Measurements from ENCODE around the gene ERN2. TPM values are rescaled to one million over a fixed set of nuclear protein-coding genes. Genes with fewer than 3 reads are reported as not detected.
"Not testable (repeated sequence)": the region's sequence is repeated elsewhere in the genome, so short reads cannot be mapped to it uniquely, and the experiment has no call there.

The ERN2 gene
- total RNA-seq, 1 donor from 2014 or later = 0.64 TPM

DNA sequence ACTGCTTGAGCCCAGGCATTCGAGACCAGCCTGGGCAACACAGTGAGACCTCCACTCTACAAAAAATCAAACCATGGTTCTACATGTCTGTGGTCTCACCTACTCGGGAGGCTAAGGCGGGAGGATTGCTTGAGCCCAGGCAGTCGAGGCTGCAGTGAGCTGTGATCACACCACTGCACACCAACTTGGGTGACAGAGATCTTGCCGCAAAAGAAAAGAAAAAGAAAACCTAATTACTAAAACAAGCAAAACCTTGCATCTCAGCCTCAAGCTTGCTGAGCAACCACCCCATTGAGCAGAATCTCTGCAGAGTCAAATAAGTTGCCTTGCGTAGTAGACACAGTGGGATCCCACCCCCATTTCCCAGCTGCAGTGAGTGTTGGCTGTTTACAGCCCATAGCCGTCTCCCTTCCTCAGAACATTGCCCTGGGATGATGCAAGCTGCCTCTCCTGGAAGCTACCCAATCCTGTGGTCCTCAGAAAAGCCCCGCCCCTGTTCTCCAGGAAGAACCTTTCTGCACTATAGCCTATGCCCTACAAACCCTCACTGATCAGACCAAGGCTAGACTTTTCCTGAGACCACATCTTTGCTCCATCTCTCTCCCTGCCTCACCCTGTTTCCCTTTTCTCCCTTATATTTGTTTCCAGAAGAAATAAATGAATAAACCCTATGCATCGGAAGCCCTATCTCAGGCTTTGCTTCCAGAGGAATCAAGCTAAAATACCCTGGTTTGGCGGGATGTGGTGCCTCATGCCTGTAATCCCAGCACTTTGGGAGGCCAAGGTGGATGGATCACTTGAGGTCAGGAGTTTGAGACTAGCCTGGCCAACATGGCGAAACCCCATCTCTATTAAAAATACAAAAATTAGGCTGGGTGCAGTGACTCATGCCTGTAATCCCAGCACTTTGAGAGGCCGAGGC lies 16.7 kb upstream of the ERN2 start:
- H3K27me3 Mint-ChIP-seq (ENCODE audit: unreplicated experiment) = peaks cover 4% of the 10 kb centered on the region
- no peak overlapping the region for H3K27ac Mint-ChIP-seq (ENCODE audit: unreplicated experiment)
- peaks cover 4% of the 10 kb centered on the region for H3K9me3 Mint-ChIP-seq (ENCODE audit: unreplicated experiment)
- no peaks in the 10 kb centered on the region for H3K36me3 Mint-ChIP-seq (ENCODE audit: unreplicated experiment)
- no peaks in the 10 kb centered on the region for H3K4me1 Mint-ChIP-seq (ENCODE audit: low read depth, unreplicated experiment)
- DNase-seq = no peak
- no peak overlapping the region for H3K4me3 Mint-ChIP-seq (ENCODE audit: unreplicated experiment)
- TF ChIP-seq, protein P1, sequence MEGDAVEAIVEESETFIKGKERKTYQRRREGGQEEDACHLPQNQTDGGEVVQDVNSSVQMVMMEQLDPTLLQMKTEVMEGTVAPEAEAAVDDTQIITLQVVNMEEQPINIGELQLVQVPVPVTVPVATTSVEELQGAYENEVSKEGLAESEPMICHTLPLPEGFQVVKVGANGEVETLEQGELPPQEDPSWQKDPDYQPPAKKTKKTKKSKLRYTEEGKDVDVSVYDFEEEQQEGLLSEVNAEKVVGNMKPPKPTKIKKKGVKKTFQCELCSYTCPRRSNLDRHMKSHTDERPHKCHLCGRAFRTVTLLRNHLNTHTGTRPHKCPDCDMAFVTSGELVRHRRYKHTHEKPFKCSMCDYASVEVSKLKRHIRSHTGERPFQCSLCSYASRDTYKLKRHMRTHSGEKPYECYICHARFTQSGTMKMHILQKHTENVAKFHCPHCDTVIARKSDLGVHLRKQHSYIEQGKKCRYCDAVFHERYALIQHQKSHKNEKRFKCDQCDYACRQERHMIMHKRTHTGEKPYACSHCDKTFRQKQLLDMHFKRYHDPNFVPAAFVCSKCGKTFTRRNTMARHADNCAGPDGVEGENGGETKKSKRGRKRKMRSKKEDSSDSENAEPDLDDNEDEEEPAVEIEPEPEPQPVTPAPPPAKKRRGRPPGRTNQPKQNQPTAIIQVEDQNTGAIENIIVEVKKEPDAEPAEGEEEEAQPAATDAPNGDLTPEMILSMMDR (IDR thresholded peaks at IDR 0.05; ENCODE audit: partially characterized antibody, unreplicated experiment) = no peak

DNA sequence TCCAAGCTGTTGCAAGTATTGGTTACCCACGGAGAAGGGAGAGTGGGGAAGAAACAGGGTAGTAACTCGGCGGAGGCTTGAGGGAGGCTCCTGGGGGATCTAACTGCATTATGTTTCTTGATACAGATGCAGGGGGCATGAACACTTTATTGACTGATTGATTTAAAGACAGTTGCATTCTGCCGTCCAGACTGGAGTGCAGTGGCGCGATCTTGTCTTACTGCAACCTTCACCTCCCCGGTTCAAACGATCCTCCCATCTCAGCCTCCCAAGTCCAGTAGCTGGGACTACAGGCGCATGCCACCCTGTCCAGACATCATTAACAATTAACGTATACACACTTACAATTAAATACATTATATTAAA lies 15.1 kb upstream of the ERN2 start:
- no peaks in the 10 kb centered on the region for H3K36me3 Mint-ChIP-seq (ENCODE audit: unreplicated experiment)
- H3K4me3 Mint-ChIP-seq (ENCODE audit: unreplicated experiment) = no peak overlapping the region

DNA sequence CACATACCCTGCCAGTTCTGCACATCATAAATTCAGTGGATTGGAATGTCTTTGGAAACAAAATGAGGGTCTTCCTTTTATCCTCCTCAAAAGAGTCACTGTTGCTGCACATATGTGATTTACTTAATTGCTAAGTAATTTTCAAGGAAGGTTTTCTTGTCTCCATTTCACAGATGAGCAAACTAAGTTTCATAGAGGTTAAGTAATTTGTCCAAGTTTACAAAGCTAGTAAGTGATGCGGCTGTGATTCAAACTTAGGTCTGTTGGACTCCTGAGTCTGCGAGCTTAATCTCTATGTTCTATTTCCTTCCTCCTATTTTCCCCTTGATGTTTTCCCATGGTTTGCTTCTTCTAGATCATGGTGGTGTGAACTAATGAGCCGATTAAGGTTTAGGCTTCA lies 13.7 kb upstream of the ERN2 start:
- no peaks in the 10 kb centered on the region for H3K36me3 Mint-ChIP-seq (ENCODE audit: unreplicated experiment)
- no peak for DNase-seq
- no peak overlapping the region for H3K4me3 Mint-ChIP-seq (ENCODE audit: unreplicated experiment)
- no peak overlapping the region for H3K27ac Mint-ChIP-seq (ENCODE audit: unreplicated experiment)
- peaks cover 8% of the 10 kb centered on the region for H3K9me3 Mint-ChIP-seq (ENCODE audit: unreplicated experiment)
- H3K27me3 Mint-ChIP-seq (ENCODE audit: unreplicated experiment) = peaks cover 4% of the 10 kb centered on the region
- TF ChIP-seq, protein P1 (IDR thresholded peaks at IDR 0.05; ENCODE audit: partially characterized antibody, unreplicated experiment) = no peak
- H3K4me1 Mint-ChIP-seq (ENCODE audit: low read depth, unreplicated experiment) = no peaks in the 10 kb centered on the region

More for the DNA sequence above, 15.1 kb upstream of the ERN2 start:
- DNase-seq = no peak
- Mint-ChIP-seq H3K4me1 (ENCODE audit: low read depth, unreplicated experiment) (no peaks in the 10 kb centered on the region), H3K9me3 (ENCODE audit: unreplicated experiment) (peaks cover 6% of the 10 kb centered on the region), H3K27ac (ENCODE audit: unreplicated experiment) (no peak overlapping the region), H3K27me3 (ENCODE audit: unreplicated experiment) (peaks cover 4% of the 10 kb centered on the region)
- TF ChIP-seq, protein P1 (IDR thresholded peaks at IDR 0.05; ENCODE audit: partially characterized antibody, unreplicated experiment) = no peak

DNA sequence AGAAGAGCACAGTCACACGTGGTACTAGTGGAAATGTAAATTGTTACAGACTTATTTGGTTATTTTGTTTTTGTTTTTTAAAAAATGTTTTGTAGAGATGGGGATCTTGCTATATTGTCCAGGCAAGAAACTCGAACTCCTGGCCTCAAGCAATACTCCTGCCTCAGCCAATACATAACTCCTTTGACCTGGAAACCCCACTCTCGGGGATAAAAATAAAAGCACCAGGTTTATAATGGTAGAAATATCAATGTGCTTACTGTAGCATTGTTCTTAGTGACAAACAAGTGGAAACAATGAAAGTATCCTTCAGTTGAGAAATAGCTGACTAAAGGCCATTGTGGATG lies 11.7 kb upstream of the ERN2 start:
- Mint-ChIP-seq H3K9me3 (ENCODE audit: unreplicated experiment) (peaks cover 8% of the 10 kb centered on the region), H3K4me3 (ENCODE audit: unreplicated experiment) (no peak overlapping the region), H3K27me3 (ENCODE audit: unreplicated experiment) (peaks cover 4% of the 10 kb centered on the region), H3K4me1 (ENCODE audit: low read depth, unreplicated experiment) (no peaks in the 10 kb centered on the region), H3K27ac (ENCODE audit: unreplicated experiment) (no peak overlapping the region), H3K36me3 (ENCODE audit: unreplicated experiment) (no peaks in the 10 kb centered on the region)
- no peak for DNase-seq
- TF ChIP-seq, protein P1 (IDR thresholded peaks at IDR 0.05; ENCODE audit: partially characterized antibody, unreplicated experiment) = no peak

DNA sequence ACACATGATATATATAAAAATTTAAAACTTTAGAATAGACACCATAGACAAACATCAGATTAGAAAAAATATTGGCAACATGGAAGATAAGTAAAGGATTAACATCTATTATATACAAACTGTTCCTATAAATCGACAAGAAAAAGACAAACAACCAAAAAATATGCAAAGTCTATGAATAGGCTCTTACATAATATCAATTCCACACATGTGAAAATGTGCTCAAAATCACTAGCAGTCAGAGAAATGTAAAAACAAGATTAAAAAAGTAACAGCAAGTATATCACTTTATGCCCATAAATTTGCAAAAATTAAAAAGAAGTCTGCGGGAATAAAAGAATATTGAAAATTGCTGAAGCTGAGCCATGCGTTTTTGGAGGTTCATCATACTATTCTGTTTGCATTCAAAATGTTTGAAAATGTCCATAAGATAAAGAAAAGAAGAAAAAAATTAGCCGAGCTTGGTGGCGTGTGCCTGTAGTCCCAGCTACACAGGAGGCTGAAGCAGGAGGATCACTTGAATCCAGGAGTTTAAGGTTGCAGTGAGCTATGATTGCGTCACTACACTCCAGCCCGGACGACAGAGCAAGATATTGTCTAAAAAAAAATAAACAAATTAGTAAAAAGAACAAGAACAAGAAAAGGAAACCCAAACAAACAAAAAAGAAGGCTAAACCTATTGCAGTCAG lies 11.2 kb upstream of the ERN2 start:
- Mint-ChIP-seq H3K36me3 (ENCODE audit: unreplicated experiment) (no peaks in the 10 kb centered on the region), H3K4me3 (ENCODE audit: unreplicated experiment) (no peak overlapping the region), H3K9me3 (ENCODE audit: unreplicated experiment) (peaks cover 8% of the 10 kb centered on the region), H3K27ac (ENCODE audit: unreplicated experiment) (no peak overlapping the region), H3K27me3 (ENCODE audit: unreplicated experiment) (peaks cover 4% of the 10 kb centered on the region), H3K4me1 (ENCODE audit: low read depth, unreplicated experiment) (no peaks in the 10 kb centered on the region)
- TF ChIP-seq, protein P1 (IDR thresholded peaks at IDR 0.05; ENCODE audit: partially characterized antibody, unreplicated experiment) = no peak
- no peak for DNase-seq

DNA sequence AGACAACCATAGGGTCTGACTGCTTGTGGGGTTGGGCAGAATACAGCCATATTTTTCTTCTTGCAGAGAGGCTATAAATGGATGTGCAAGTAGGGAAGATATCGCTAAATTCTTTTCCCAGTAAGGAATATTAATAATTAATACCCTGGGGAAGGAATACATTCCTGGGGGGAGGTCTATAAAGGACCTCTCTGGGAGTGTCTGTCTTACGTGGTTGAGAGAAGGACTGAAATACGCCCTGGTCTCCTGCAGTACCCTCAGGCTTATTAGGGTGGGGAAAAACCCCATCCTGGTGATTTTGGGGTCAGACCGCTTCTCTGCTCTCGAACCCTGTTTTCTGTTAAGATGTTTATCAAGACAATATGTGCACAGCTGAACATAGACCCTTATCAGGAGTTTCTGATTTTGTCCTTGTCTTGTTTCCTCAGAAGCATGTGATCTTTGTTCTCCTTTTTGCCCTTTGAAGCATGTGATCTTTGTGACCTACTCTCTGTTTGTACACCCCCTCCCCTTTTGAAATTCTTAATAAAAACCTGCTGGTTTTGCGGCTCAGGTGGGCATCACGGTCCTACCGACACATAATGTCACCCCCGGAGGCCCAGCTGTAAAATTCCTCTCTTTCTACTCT lies 9.7 kb upstream of the ERN2 start:
- not testable (repeated sequence) for H3K4me3 Mint-ChIP-seq (ENCODE audit: unreplicated experiment); DNase-seq; H3K36me3 Mint-ChIP-seq (ENCODE audit: unreplicated experiment); H3K4me1 Mint-ChIP-seq (ENCODE audit: low read depth, unreplicated experiment); H3K9me3 Mint-ChIP-seq (ENCODE audit: unreplicated experiment); H3K27me3 Mint-ChIP-seq (ENCODE audit: unreplicated experiment); H3K27ac Mint-ChIP-seq (ENCODE audit: unreplicated experiment)
